Loucy (cell line): ENCODE results near the gene PLEKHN1.

ENCODE experiments used
- H2AFZ ChIP-seq: fragments of 200-600 bp; sonication (generic); 2 replicates; pipeline ENCODE4 v1.6.0; 2016; ENCODE audit warnings: antibody characterized with exemption, mild to moderate bottlenecking, low read length, moderate library complexity
- H3F3A ChIP-seq: fragments of 200-600 bp; 2 replicates; pipeline ENCODE4 v1.6.0; 2016; ENCODE audit warnings: antibody characterized with exemption, low read depth, mild to moderate bottlenecking
- H3K27me3 ChIP-seq: fragments of 200-600 bp; sonication (generic); 2 replicates; pipeline ENCODE4 v1.6.1; 2014; ENCODE audit warnings: low read length, mild to moderate bottlenecking; ENCODE audit not compliant: insufficient read depth, poor library complexity, severe bottlenecking
- H3K36me3 ChIP-seq: fragments of 200-600 bp; sonication (generic); 2 replicates; pipeline ENCODE4 v1.6.1; 2016; ENCODE audit warnings: low read length; ENCODE audit not compliant: insufficient read depth
- H3K4me1 ChIP-seq: fragments of 200-600 bp; sonication (generic); 2 replicates; pipeline ENCODE4 v1.5.1; 2014; ENCODE audit warnings: low read length, mild to moderate bottlenecking; ENCODE audit not compliant: insufficient read depth, poor library complexity, severe bottlenecking
- H3K4me2 ChIP-seq: fragments of 200-600 bp; sonication (generic); 2 replicates; pipeline ENCODE4 v1.6.0; 2014; ENCODE audit warnings: antibody characterized with exemption, low read length, low read depth, mild to moderate bottlenecking; ENCODE audit not compliant: poor library complexity, severe bottlenecking
- H3K4me3 ChIP-seq: fragments of 200-600 bp; sonication (generic); 2 replicates; pipeline ENCODE4 v1.5.1; 2014; ENCODE audit warnings: low read length, mild to moderate bottlenecking, mixed read lengths; ENCODE audit not compliant: poor library complexity, severe bottlenecking
- H3K79me2 ChIP-seq: fragments of 200-600 bp; sonication (generic); 2 replicates; pipeline ENCODE4 v1.6.1; 2014; ENCODE audit warnings: low read length; ENCODE audit not compliant: insufficient read depth
- H3K9ac ChIP-seq: fragments of 200-600 bp; sonication (generic); 2 replicates; pipeline ENCODE4 v1.6.0; 2014; ENCODE audit warnings: mild to moderate bottlenecking, low read depth, low read length, moderate library complexity; ENCODE audit not compliant: poor library complexity, severe bottlenecking
- H3K9me2 ChIP-seq: fragments of 200-600 bp; sonication (generic); replicated peaks from 2 replicates; pipeline ENCODE4 v1.6.1; 2016; ENCODE audit warnings: low read depth, low read length, mixed read lengths
- H3K9me3 ChIP-seq: fragments of 200-600 bp; sonication (generic); 2 replicates; pipeline ENCODE4 v1.6.1; 2014; ENCODE audit warnings: mild to moderate bottlenecking, antibody characterized with exemption, low read length, low read depth; ENCODE audit not compliant: insufficient read depth
- H4K20me1 ChIP-seq: fragments of 200-600 bp; sonication (generic); 2 replicates; pipeline ENCODE4 v1.6.0; 2014; ENCODE audit warnings: antibody characterized with exemption, low read length, mild to moderate bottlenecking; ENCODE audit not compliant: insufficient read depth, poor library complexity, severe bottlenecking
- CTCF ChIP-seq: fragments of 200-600 bp; sonication (generic); conservative IDR thresholded peaks from 2 replicates; pipeline ENCODE4 v1.5.1; 2014; ENCODE audit warnings: mild to moderate bottlenecking, antibody characterized with exemption, low read length
- EZH2phosphoT487 ChIP-seq: fragments of 200-600 bp; IDR thresholded peaks from 2 replicates; pipeline ENCODE4 v1.6.1; 2018; ENCODE audit warnings: antibody characterized with exemption, mild to moderate bottlenecking, moderate library complexity, borderline replicate concordance

Gene PLEKHN1

GRCh38 chr1:956636-957035, 9.6 kb upstream of the PLEKHN1 start:
- H3K4me1 ChIP-seq = peaks cover 15% of the 10 kb centered on the region
- peaks cover 40% of the 10 kb centered on the region; the same call in 1 of the 2 replicates for H3K36me3 ChIP-seq
- no peaks in the 10 kb centered on the region for H3F3A ChIP-seq
- H2AFZ ChIP-seq = no peak overlapping the region
- TF ChIP-seq CTCF = no peak
- no peak for TF ChIP-seq EZH2phosphoT487
- no peaks in the 10 kb centered on the region for H3K9me3 ChIP-seq
- H3K9me2 ChIP-seq = no peaks in the 10 kb centered on the region
- peak overlapping the region; percentile 98 for H3K4me2 ChIP-seq
- H4K20me1 ChIP-seq = peaks cover 14% of the 10 kb centered on the region
- H3K27me3 ChIP-seq = no peaks in the 10 kb centered on the region
- H3K4me3 ChIP-seq = no peak overlapping the region
- H3K79me2 ChIP-seq = peaks cover 29% of the 10 kb centered on the region
- no peak overlapping the region for H3K9ac ChIP-seq

- H3K4me2 ChIP-seq = peak within 1 kb of the TSS; percentile 98
- H3K36me3 ChIP-seq = peaks cover 18% of the 10 kb centered on the region; the same call in 1 of the 2 replicates
- H3K4me1 ChIP-seq = peaks cover 15% of the 10 kb centered on the region
- peaks cover 29% of the 10 kb centered on the region for H3K79me2 ChIP-seq
- no peaks in the 10 kb centered on the region for H3K27me3 ChIP-seq
- H4K20me1 ChIP-seq = peaks cover 14% of the 10 kb centered on the region
- H3F3A ChIP-seq = no peaks in the 10 kb centered on the region
- peak within 1 kb of the TSS; percentile 100 for H3K4me3 ChIP-seq
- no peaks in the 10 kb centered on the region for H3K9me2 ChIP-seq
- peak within 1 kb of the TSS; percentile 87 for H2AFZ ChIP-seq
- no peaks in the 10 kb centered on the region for H3K9me3 ChIP-seq
- no peak for TF ChIP-seq CTCF
- TF ChIP-seq EZH2phosphoT487 = no peak
- peak within 1 kb of the TSS; percentile 97 for H3K9ac ChIP-seq
These were observed 7.2 kb upstream of the PLEKHN1 start, which contains the start of gene NOC2L for GRCh38 chr1:958823-959730. Gene NOC2L (minus strand): TSS chr1:959256. CDS start chr1:959240, 16 bp downstream.

DNA sequence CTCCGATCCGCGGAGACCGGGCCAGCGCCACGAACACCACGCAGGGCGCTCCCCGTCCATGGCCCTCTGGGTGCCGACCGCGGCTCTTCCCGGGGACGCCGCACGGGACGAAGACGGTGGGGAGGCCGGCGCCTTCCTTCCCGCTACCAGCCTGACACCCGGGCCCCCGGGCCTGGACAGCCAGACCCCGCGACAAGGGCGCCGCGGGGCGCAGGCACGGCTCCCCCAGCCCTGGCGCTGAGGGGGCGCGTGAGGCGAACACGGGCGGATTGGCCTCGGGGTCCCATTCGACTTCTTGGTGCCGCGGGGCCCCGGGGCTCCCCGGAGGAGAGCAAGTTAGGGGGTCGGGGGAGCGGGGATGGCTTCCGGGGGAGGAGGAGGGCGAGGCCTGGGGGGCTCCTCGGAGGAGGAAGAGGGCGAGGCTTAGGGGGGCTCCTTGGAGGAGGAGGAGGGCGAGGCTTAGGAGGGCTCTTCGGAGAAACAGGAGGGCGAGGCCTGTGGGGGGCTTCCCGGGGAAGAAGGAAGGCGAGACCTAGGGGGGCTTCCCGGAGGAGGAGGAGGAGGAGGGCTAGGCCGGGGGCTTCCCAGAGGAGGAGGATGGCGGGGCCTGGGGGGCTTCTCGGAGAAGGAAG, 6.4 kb upstream of the PLEKHN1 start:
- peak overlapping the region; percentile 98 for H3K4me2 ChIP-seq
- H3K9me3 ChIP-seq = no peaks in the 10 kb centered on the region
- H3K4me1 ChIP-seq = peaks cover 15% of the 10 kb centered on the region
- H3K27me3 ChIP-seq = no peaks in the 10 kb centered on the region
- TF ChIP-seq CTCF = no peak
- no peak for TF ChIP-seq EZH2phosphoT487
- H3F3A ChIP-seq = no peaks in the 10 kb centered on the region
- peak overlapping the region; percentile 87 for H2AFZ ChIP-seq
- H4K20me1 ChIP-seq = peaks cover 14% of the 10 kb centered on the region
- peaks cover 29% of the 10 kb centered on the region for H3K79me2 ChIP-seq
- H3K4me3 ChIP-seq = peak overlapping the region; percentile 100
- no peaks in the 10 kb centered on the region for H3K9me2 ChIP-seq
- peaks cover 13% of the 10 kb centered on the region; the same call in 1 of the 2 replicates for H3K36me3 ChIP-seq
- H3K9ac ChIP-seq = peak overlapping the region; percentile 97
